Neuronal stem cell (in vitro differentiated cells): ENCODE results near the gene RPS15.
A peak's percentile ranks its signal among the peaks of the same experiment; 100 is the strongest.

Source experiments
- DNase-seq: peaks from one replicate; pipeline ENCODE4 v3.0.0-alpha.2; 2013; ENCODE audit warnings: low spot score
- H2AFZ ChIP-seq: one replicate; pipeline ENCODE4 v1.6.1; 2013; ENCODE audit warnings: mild to moderate bottlenecking, low read length, inconsistent platforms
- H2AK5ac ChIP-seq: 2 replicates; pipeline ENCODE4 v1.6.1; 2013; ENCODE audit warnings: low read depth, mild to moderate bottlenecking, inconsistent platforms, low read length, moderate library complexity, mixed read lengths
- H2BK120ac ChIP-seq: 2 replicates; pipeline ENCODE4 v1.6.1; 2013; ENCODE audit warnings: low read depth, mild to moderate bottlenecking, inconsistent platforms, low read length, moderate library complexity, mixed read lengths
- H2BK12ac ChIP-seq: one replicate; pipeline ENCODE4 v1.6.1; 2013; ENCODE audit warnings: low read length, inconsistent platforms
- H2BK15ac ChIP-seq: 2 replicates; pipeline ENCODE4 v1.6.1; 2013; ENCODE audit warnings: mild to moderate bottlenecking, low read length, inconsistent platforms, mixed read lengths
- H2BK5ac ChIP-seq: one replicate; pipeline ENCODE4 v1.6.1; 2013; ENCODE audit warnings: inconsistent platforms, mild to moderate bottlenecking, low read length, moderate library complexity
- H3K14ac ChIP-seq: one replicate; pipeline ENCODE4 v1.6.1; 2013; ENCODE audit warnings: low read length, inconsistent platforms
- H3K18ac ChIP-seq: 2 replicates; pipeline ENCODE4 v1.6.1; 2013; ENCODE audit warnings: low read length, inconsistent platforms
- H3K23ac ChIP-seq: 2 replicates; pipeline ENCODE4 v1.6.1; 2013; ENCODE audit warnings: low read depth, mild to moderate bottlenecking, mixed read lengths, low read length, inconsistent platforms; ENCODE audit not compliant: poor library complexity
- H3K27ac ChIP-seq: replicated peaks from 3 replicates; pipeline ENCODE4 v1.5.1; 2013; ENCODE audit warnings: low read length, inconsistent platforms
- H3K27me3 ChIP-seq, 3 experiments: 2 replicates each; pipeline ENCODE4 v1.6.1; 2013; ENCODE audit warnings: low read length in 3 of 3, mild to moderate bottlenecking in 2 of 3, inconsistent platforms in 1 of 3, low read depth in 1 of 3, mixed read lengths in 1 of 3, moderate library complexity in 1 of 3; ENCODE audit not compliant: control insufficient read depth in 3 of 3, insufficient read depth in 3 of 3
- H3K36me3 ChIP-seq, 2 donors: replicated peaks in 1 of 2; 2 replicates each; pipeline ENCODE4 v1.6.1; 2013; ENCODE audit warnings: low read length in 2 of 2; ENCODE audit not compliant: control insufficient read depth in 2 of 2, insufficient read depth in 2 of 2
- H3K4ac ChIP-seq: 2 replicates; pipeline ENCODE4 v1.6.1; 2013; ENCODE audit warnings: inconsistent platforms, mild to moderate bottlenecking, low read length, moderate library complexity
- H3K4me1 ChIP-seq, 2 donors: 1 replicate in 1 of 2; 2 replicates in 1 of 2; pipeline ENCODE4 v1.6.1; 2013; ENCODE audit warnings: low read length in 2 of 2, low read depth in 1 of 2; ENCODE audit not compliant: control insufficient read depth in 2 of 2, insufficient read depth in 1 of 2
- H3K4me2 ChIP-seq: one replicate; pipeline ENCODE4 v1.6.1; 2013; ENCODE audit warnings: mild to moderate bottlenecking, low read length, inconsistent platforms; ENCODE audit not compliant: insufficient read depth, poor library complexity, severe bottlenecking
- H3K4me3 ChIP-seq, 2 donors: 2 replicates each; pipeline ENCODE4 v1.5.1; 2013; ENCODE audit warnings: low read length in 2 of 2, mild to moderate bottlenecking in 2 of 2, inconsistent platforms in 1 of 2, moderate library complexity in 1 of 2
- H3K79me1 ChIP-seq: one replicate; pipeline ENCODE4 v1.6.1; 2013; ENCODE audit warnings: low read depth, mild to moderate bottlenecking, inconsistent platforms, low read length, moderate library complexity
- H3K9ac ChIP-seq: one replicate; pipeline ENCODE4 v1.6.1; 2013; ENCODE audit warnings: mild to moderate bottlenecking, low read depth, low read length, inconsistent platforms; ENCODE audit not compliant: poor library complexity
- H3K9me3 ChIP-seq, 2 donors: replicated peaks in 1 of 2; 2 replicates each; pipeline versions ENCODE3 to v1.6.1; 2013; ENCODE audit warnings: low read length in 2 of 2, mild to moderate bottlenecking in 2 of 2, inconsistent platforms in 1 of 2, low read depth in 1 of 2, mixed read lengths in 1 of 2, moderate library complexity in 1 of 2; ENCODE audit not compliant: control insufficient read depth in 2 of 2, insufficient read depth in 1 of 2
- H4K8ac ChIP-seq: one replicate; pipeline ENCODE4 v1.6.1; 2013; ENCODE audit warnings: low read depth, mild to moderate bottlenecking, inconsistent platforms, low read length, moderate library complexity
- H4K91ac ChIP-seq: one replicate; pipeline ENCODE4 v1.6.1; 2013; ENCODE audit warnings: low read length, low read depth, mild to moderate bottlenecking, inconsistent platforms; ENCODE audit not compliant: poor library complexity
- WGBS, 2 donors: extraction: QIAGEN DNeasy Blood & Tissue Kit; methylation state at CpG; one replicate each; pipeline ENCODE4 v1.1.7; 2013; ENCODE audit warnings: missing lambda C conversion rate in 2 of 2, mixed read lengths in 1 of 2; ENCODE audit not compliant: insufficient read length in 2 of 2, insufficient replicate concordance in 1 of 2; ENCODE audit errors: extremely low coverage in 2 of 2; 5-methylcytosine and 5-hydroxymethylcytosine counted together

The RPS15 gene

GRCh38 chr19:1449467-1450442, 11.6 kb downstream of the RPS15 start, which contains the start of gene APC2:
TSS of gene APC2 (plus strand) at chr19:1450121. CDS start at chr19:1453002, 2,881 bp downstream.
- H2BK5ac ChIP-seq, result peak within 1 kb of the TSS; percentile 50
- H3K23ac ChIP-seq, result peak within 1 kb of the TSS; percentile 92
- peaks cover 2 to 23% of the 10 kb centered on the region in 2 donors for H3K36me3 ChIP-seq
- no peaks in the 10 kb centered on the region for H3K9me3 ChIP-seq
- peak within 1 kb of the TSS; percentile 88 for H3K4me2 ChIP-seq
- peak; percentile 82 for DNase-seq
- peaks cover 0 to 14% (median 0%) of the 10 kb centered on the region in 3 experiments for H3K27me3 ChIP-seq
- H4K8ac ChIP-seq, result no peak within 1 kb of the TSS
- no peak within 1 kb of the TSS for H3K4ac ChIP-seq
- peak within 1 kb of the TSS; percentile 69 for H4K91ac ChIP-seq
- H3K18ac ChIP-seq, result peak within 1 kb of the TSS; percentile 94
- peak within 1 kb of the TSS; percentile 46 for H2BK12ac ChIP-seq
- peaks cover 45 to 55% of the 10 kb centered on the region in 2 donors for H3K4me1 ChIP-seq
- peak within 1 kb of the TSS; percentile 75 to 77 for H3K4me3 ChIP-seq
- peak within 1 kb of the TSS; percentile 33 for H3K27ac ChIP-seq
- peak within 1 kb of the TSS; percentile 94 for H3K9ac ChIP-seq
- peak within 1 kb of the TSS; percentile 10 for H3K14ac ChIP-seq
- H2AK5ac ChIP-seq, result peak within 1 kb of the TSS; percentile 98
- H2AFZ ChIP-seq, result peak within 1 kb of the TSS; percentile 59
- peaks cover 6% of the 10 kb centered on the region for H3K79me1 ChIP-seq
- no CpG with 5 or more reads among the region's 74 CpGs for WGBS, 2 donors
- H2BK120ac ChIP-seq, result peak within 1 kb of the TSS; percentile 2
- H2BK15ac ChIP-seq, result peak within 1 kb of the TSS; percentile 22

- no peak for DNase-seq
These were observed 12.8 kb downstream of the RPS15 start for GRCh38 chr19:1450735-1451731.

DNA sequence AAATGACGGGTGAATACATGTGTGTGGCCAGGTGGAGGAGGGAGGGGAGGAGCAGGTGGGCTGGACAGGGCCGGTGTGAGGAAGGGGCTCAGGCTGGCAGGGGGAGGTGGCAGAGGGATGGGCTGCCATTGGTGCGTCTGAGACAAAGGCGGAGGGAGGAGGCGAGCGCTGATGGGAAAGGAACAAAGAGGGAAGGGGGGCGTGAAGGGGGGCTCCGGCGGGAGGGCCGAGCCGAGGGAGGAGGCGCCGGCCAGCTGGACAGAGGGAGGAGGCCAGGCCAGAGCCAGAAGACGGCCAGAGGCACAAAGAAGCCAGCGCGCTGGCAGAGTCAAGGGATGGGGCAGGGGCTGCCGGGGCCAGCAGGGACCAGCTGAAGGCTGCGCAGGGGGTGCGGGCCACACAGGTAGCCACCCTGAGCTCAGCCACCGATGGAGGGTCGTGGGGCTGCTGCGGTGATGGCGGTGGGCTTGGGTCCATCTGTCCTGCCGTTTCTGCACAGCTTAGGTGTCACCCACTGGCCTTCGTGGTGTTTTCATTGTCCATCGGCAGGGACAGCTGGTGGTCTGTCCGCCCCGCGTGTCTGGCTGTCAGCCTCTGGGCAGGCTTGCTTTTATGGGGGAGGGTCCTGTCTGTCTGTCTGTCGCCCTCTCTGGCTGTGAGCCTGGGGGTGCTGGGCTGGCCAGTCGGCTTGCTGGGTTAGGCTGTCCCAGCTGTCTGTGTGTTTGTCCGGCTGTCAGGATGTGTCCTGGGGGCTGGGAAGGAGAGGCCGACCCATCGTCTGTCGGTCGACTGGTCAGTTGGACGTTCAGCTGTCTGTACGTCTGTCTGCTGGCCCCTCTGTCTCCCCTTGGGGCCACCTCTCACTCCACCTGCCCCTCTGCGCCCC, 14.0 kb downstream of the RPS15 start:
- H2BK120ac ChIP-seq, result peak overlapping the region; percentile 100
- H3K9ac ChIP-seq, result peak overlapping the region; percentile 92
- H4K91ac ChIP-seq, result peak overlapping the region; percentile 98
- peak overlapping the region; percentile 100 for H2BK15ac ChIP-seq
- H3K4me1 ChIP-seq, result peaks cover 40 to 50% of the 10 kb centered on the region in 2 donors
- H3K27me3 ChIP-seq, result peaks cover 0 to 8% (median 0%) of the 10 kb centered on the region in 3 experiments
- peak overlapping the region; percentile 60 for H3K27ac ChIP-seq
- WGBS, 2 donors, result no CpG with 5 or more reads among the region's 39 CpGs
- peak overlapping the region; percentile 94 for H2BK5ac ChIP-seq
- H3K4ac ChIP-seq, result peak overlapping the region; percentile 84
- H3K36me3 ChIP-seq, result peaks cover 7 to 47% of the 10 kb centered on the region in 2 donors
- peak overlapping the region; percentile 99 for H2AK5ac ChIP-seq
- peak overlapping the region; percentile 97 for H3K14ac ChIP-seq
- H3K4me3 ChIP-seq, result peak overlapping the region; percentile 62 to 75
- peak overlapping the region; percentile 99 for H3K18ac ChIP-seq
- H3K23ac ChIP-seq, result peak overlapping the region; percentile 92
- peak overlapping the region; percentile 33 for H3K4me2 ChIP-seq
- peak overlapping the region; percentile 100 for H2BK12ac ChIP-seq
- peak overlapping the region; percentile 92 for H4K8ac ChIP-seq
- no peak overlapping the region for H2AFZ ChIP-seq
- H3K9me3 ChIP-seq, result no peaks in the 10 kb centered on the region
- no peak for DNase-seq
- peaks cover 17% of the 10 kb centered on the region for H3K79me1 ChIP-seq

More at GRCh38 chr19:1450735-1451731, 12.8 kb downstream of the RPS15 start:
- peak overlapping the region; percentile 35 for H2BK5ac ChIP-seq
- peaks cover 2 to 36% of the 10 kb centered on the region in 2 donors for H3K36me3 ChIP-seq
- peak overlapping the region; percentile 50 for H4K91ac ChIP-seq
- H4K8ac ChIP-seq, result no peak overlapping the region
- no peak overlapping the region for H3K4ac ChIP-seq
- H2AFZ ChIP-seq, result no peak overlapping the region
- peak overlapping the region; percentile 22 for H2BK15ac ChIP-seq
- H3K23ac ChIP-seq, result no peak overlapping the region
- peaks cover 0 to 14% (median 0%) of the 10 kb centered on the region in 3 experiments for H3K27me3 ChIP-seq
- peak overlapping the region; percentile 60 for H3K27ac ChIP-seq
- H3K4me2 ChIP-seq, result peak overlapping the region; percentile 88
- H3K4me1 ChIP-seq, result peaks cover 43 to 55% of the 10 kb centered on the region in 2 donors
- H2AK5ac ChIP-seq, result peak overlapping the region; percentile 98
- no CpG with 5 or more reads among the region's 22 CpGs for WGBS, 2 donors
- H3K18ac ChIP-seq, result peak overlapping the region; percentile 63
- peak overlapping the region; percentile 33 for H2BK12ac ChIP-seq
- H3K14ac ChIP-seq, result peak overlapping the region; percentile 10
- H3K79me1 ChIP-seq, result peaks cover 13% of the 10 kb centered on the region
- peak overlapping the region; percentile 2 for H2BK120ac ChIP-seq
- peak overlapping the region; percentile 75 to 77 for H3K4me3 ChIP-seq
- peak overlapping the region; percentile 64 for H3K9ac ChIP-seq
- H3K9me3 ChIP-seq, result no peaks in the 10 kb centered on the region
